Measurements from ENCODE around the gene RAG2.

RAG2 gene

GRCh38 chr11:36598051-36598450 is at the start of gene RAG2:
Gene RAG2, minus strand, starts transcription at chr11:36598236. Its CDS starts 4,068 bp downstream, at chr11:36594168.
- DNase-seq, result no peak

GRCh38 chr11:36638556-36638955 is 40.5 kb upstream of the RAG2 start:
- no peak for DNase-seq

- DNase-seq, result no peak
These were observed 37.2 kb upstream of the RAG2 start for GRCh38 chr11:36635066-36635862.

GRCh38 chr11:36631774-36632173 is 33.7 kb upstream of the RAG2 start:
- DNase-seq, result no peak

- DNase-seq, result no peak
These were observed 30.8 kb upstream of the RAG2 start for GRCh38 chr11:36628765-36629244.

GRCh38 chr11:36628141-36628540 is 30.1 kb upstream of the RAG2 start:
- no peak for DNase-seq

GRCh38 chr11:36627471-36627870 is 29.4 kb upstream of the RAG2 start:
- no peak for DNase-seq

GRCh38 chr11:36627006-36627405 is 29.0 kb upstream of the RAG2 start:
- no peak for DNase-seq

- DNase-seq, result no peak
These were observed 25.5 kb upstream of the RAG2 start for GRCh38 chr11:36623494-36623893.

- no peak for DNase-seq
These were observed 24.5 kb upstream of the RAG2 start for GRCh38 chr11:36622431-36623136.

GRCh38 chr11:36620246-36620645 is 22.2 kb upstream of the RAG2 start:
- DNase-seq, result no peak

GRCh38 chr11:36619502-36619901 is 21.5 kb upstream of the RAG2 start:
- no peak for DNase-seq

GRCh38 chr11:36618363-36619047 is 20.5 kb upstream of the RAG2 start:
- DNase-seq, result no peak

- DNase-seq, result no peak
These were observed 19.7 kb upstream of the RAG2 start for GRCh38 chr11:36617543-36618362.

GRCh38 chr11:36615826-36616225 is 17.8 kb upstream of the RAG2 start:
- DNase-seq, result no peak

- no peak for DNase-seq
These were observed 11.3 kb upstream of the RAG2 start for GRCh38 chr11:36609383-36609782.

GRCh38 chr11:36608491-36609199 is 10.6 kb upstream of the RAG2 start:
- DNase-seq, result no peak

GRCh38 chr11:36605221-36606216 is 7.5 kb upstream of the RAG2 start:
- DNase-seq, result no peak

GRCh38 chr11:36602135-36602534 is 4.1 kb upstream of the RAG2 start:
- DNase-seq, result no peak

GRCh38 chr11:36601155-36601554 is 3.1 kb upstream of the RAG2 start:
- DNase-seq, result no peak

GRCh38 chr11:36600180-36600579 is 2.1 kb upstream of the RAG2 start:
- DNase-seq, result no peak
